ENCODE measurements around the gene SIPA1L2.

Gene SIPA1L2

GRCh38 chr1:232634096-232634495 is 4.2 kb upstream of the SIPA1L2 start (continued):
- TF ChIP-seq ZSCAN18 (tag by site-specific recombination; IDR thresholded peaks at IDR 0.05) (no peak), ZNF341 (tag by site-specific recombination; IDR thresholded peaks at IDR 0.05; ENCODE audit: low read depth) (no peak), ZNF473 (tag by site-specific recombination; IDR thresholded peaks at IDR 0.05) (no peak), ZNF707 (tag by site-specific recombination; IDR thresholded peaks at IDR 0.05) (no peak), ZFP37 (tag by site-specific recombination; IDR thresholded peaks at IDR 0.05) (no peak), ZNF133 (tag by site-specific recombination; IDR thresholded peaks at IDR 0.05) (no peak), SP7 (tag by site-specific recombination; IDR thresholded peaks at IDR 0.05) (no peak), ZNF324 (tag by site-specific recombination; IDR thresholded peaks at IDR 0.05) (no peak), ZNF16 (tag by site-specific recombination; IDR thresholded peaks at IDR 0.05; ENCODE audit: low read depth) (no peak)

GRCh38 chr1:232630894-232631195 is 912 bp upstream of the SIPA1L2 start:
- ChIA-PET POLR2A (interaction anchor here (0.8 to 1.9 kb wide), 5 partner anchors 10 to 320 kb away, joined by 3 to 8 read pairs (median 4); partner anchors contain the start of gene NTPCR), CTCF (interaction anchor here (0.7 to 3.0 kb wide), 12 partner anchors 12 to 910 kb away, joined by 3 to 11 read pairs (median 4); partner anchors contain the start of gene NTPCR)
- Histone ChIP-seq H3K27ac (ENCODE audit: extremely low read depth, low read depth, low read length) (peak overlapping the region; percentile 91), H3K4me1 (ENCODE audit: control insufficient read depth, insufficient read depth, low read length) (peaks cover 20% of the 10 kb centered on the region), H3K4me3 (ENCODE audit: low read depth, low read length) (peak overlapping the region; percentile 83), H3K9me3 (ENCODE audit: control insufficient read depth, insufficient read depth, low read depth, low read length) (no peaks in the 10 kb centered on the region), H3K36me3 (ENCODE audit: control insufficient read depth in 2 of 2, insufficient read depth in 1 of 2, low read length in 2 of 2) (no peaks in the 10 kb centered on the region)
- TF ChIP-seq ZXDB (tag by site-specific recombination; IDR thresholded peaks at IDR 0.05) (no peak), TCF7L2 (IDR thresholded peaks at IDR 0.05; ENCODE audit: borderline replicate concordance, low read depth, low read length) (no peak), ZBTB21 (tag by site-specific recombination; IDR thresholded peaks at IDR 0.05) (no peak), ZNF311 (tag by site-specific recombination; IDR thresholded peaks at IDR 0.05; ENCODE audit: borderline replicate concordance) (no peak), GLIS1 (tag by site-specific recombination; IDR thresholded peaks at IDR 0.05) (no peak), ZNF561 (tag by site-specific recombination; IDR thresholded peaks at IDR 0.05; ENCODE audit: borderline replicate concordance) (no peak), ZBTB6 (tag by site-specific recombination; IDR thresholded peaks at IDR 0.05) (no peak), BCL6B (tag by site-specific recombination; IDR thresholded peaks at IDR 0.05) (no peak), ZNF121 (tag by site-specific recombination; IDR thresholded peaks at IDR 0.05) (no peak), ZNF830 (tag by site-specific recombination; IDR thresholded peaks at IDR 0.05; ENCODE audit: low read depth) (no peak), IKZF3 (tag by site-specific recombination; IDR thresholded peaks at IDR 0.05) (no peak), ZNF670 (tag by site-specific recombination; IDR thresholded peaks at IDR 0.05; ENCODE audit: low read depth) (no peak), MEIS1 (CRISPR knock-in tag; IDR thresholded peaks at IDR 0.05; ENCODE audit: borderline replicate concordance) (no peak), ZNF423 (tag by site-specific recombination; IDR thresholded peaks at IDR 0.05) (no peak), ZNF843 (tag by site-specific recombination; IDR thresholded peaks at IDR 0.05) (no peak), ZNF645 (tag by site-specific recombination; IDR thresholded peaks at IDR 0.05) (no peak), ZNF202 (tag by site-specific recombination; IDR thresholded peaks at IDR 0.05; ENCODE audit: borderline replicate concordance) (no peak), ZNF324 (tag by site-specific recombination; IDR thresholded peaks at IDR 0.05) (no peak), ZNF2 (tag by site-specific recombination; IDR thresholded peaks at IDR 0.05) (peak; percentile 10), ZNF660 (tag by site-specific recombination; IDR thresholded peaks at IDR 0.05) (0 out of 2 replicates have a peak, but pooled peaks have one; percentile 2), HOXD13 (CRISPR knock-in tag; IDR thresholded peaks at IDR 0.05; ENCODE audit: borderline replicate concordance) (no peak), ZNF664 (tag by site-specific recombination; IDR thresholded peaks at IDR 0.05) (no peak)

Data from HEK293 (cell line).